ENCODE data around the gene MB21D2.

GRCh38 chr3:192896208-192896607 lies 21.4 kb downstream of the MB21D2 start:
- no peak for TF ChIP-seq EZH2 (IDR thresholded peaks at IDR 0.05; ENCODE audit: low read length)
- TF ChIP-seq CTCF (optimal IDR thresholded peaks at IDR 0.05 in 1 of 3, IDR thresholded peaks at IDR 0.05 in 1 of 3, conservative IDR thresholded peaks at IDR 0.05 in 1 of 3; ENCODE audit: extremely low read depth in 1 of 3, insufficient read depth in 2 of 3, low read length in 3 of 3): no peak
